Measurements from ENCODE around the gene RAD51B. TPM values are rescaled to one million over a fixed set of nuclear protein-coding genes. Genes with fewer than 3 reads are reported as not detected.

Gene RAD51B
- total RNA-seq, 1 experiment from 2014 or later, result 29.9 TPM

DNA sequence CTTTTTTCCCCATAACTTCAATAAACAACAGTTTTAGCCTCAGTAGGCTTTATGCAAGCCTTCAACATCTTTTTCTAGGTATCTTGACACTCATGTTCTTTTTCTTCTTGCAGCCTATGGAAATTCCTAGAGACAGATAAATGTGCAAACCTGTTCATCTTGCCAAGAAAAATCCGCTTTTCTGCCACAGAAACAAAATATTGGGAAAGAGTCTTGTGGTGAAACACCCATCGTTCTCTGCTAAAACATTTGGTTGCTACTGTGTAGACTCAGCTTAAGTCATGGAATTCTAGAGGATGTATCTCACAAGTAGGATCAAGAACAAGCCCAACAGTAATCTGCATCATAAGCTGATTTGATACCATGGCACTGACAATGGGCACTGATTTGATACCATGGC is 677.4 kb downstream of the RAD51B start:
- peak in 1 of 2 experiments; percentile 8 for DNase-seq
- Histone ChIP-seq H3K27me3 (ENCODE audit: insufficient read depth, low read depth) (no peaks in the 10 kb centered on the region), H3K4me2 (no peak overlapping the region), H3K4me3 (no peak overlapping the region), H3K9me2 (ENCODE audit: insufficient read depth) (no peaks in the 10 kb centered on the region), H2AFZ (no peak overlapping the region), H3K9me3 (ENCODE audit: insufficient read depth, low read depth) (no peaks in the 10 kb centered on the region), H3K27ac (no peak overlapping the region), H4K20me1 (ENCODE audit: insufficient read depth) (no peaks in the 10 kb centered on the region), H3F3A (ENCODE audit: insufficient read depth, low read depth) (no peaks in the 10 kb centered on the region), H3K79me2 (ENCODE audit: low read depth) (no peaks in the 10 kb centered on the region), H3K4me1 (replicated peaks; ENCODE audit: insufficient read depth) (no peaks in the 10 kb centered on the region), H3K36me3 (ENCODE audit: low read depth) (no peaks in the 10 kb centered on the region)
- no peak for TF ChIP-seq EZH2 (IDR thresholded peaks at IDR 0.05; ENCODE audit: low read depth)
- TF ChIP-seq CTCF (conservative IDR thresholded peaks at IDR 0.05), result no peak
- CTCF ChIA-PET, result no interaction called here
- no TSS peak for BruUV-seq (replicated peaks)
- intact Hi-C loops (cut with micrococcal nuclease; ENCODE audit: unreplicated experiment), result no loop called here
- POLR2A ChIA-PET (ENCODE audit: unreplicated experiment), result interaction anchor here (0.6 kb wide), 1 partner anchor 27 kb away, joined by 3 read pairs; no protein-coding TSS in a partner anchor

GRCh38 chr14:68499451-68499850 is 679.9 kb downstream of the RAD51B start:
- no peaks in the 10 kb centered on the region for H3K36me3 ChIP-seq (ENCODE audit: low read depth)
- ChIA-PET POLR2A (ENCODE audit: unreplicated experiment) (no interaction called here), CTCF (no interaction called here)
- H3K4me2 ChIP-seq, result no peak overlapping the region
- H3K79me2 ChIP-seq (ENCODE audit: low read depth), result no peaks in the 10 kb centered on the region
- intact Hi-C loops (cut with micrococcal nuclease; ENCODE audit: unreplicated experiment), result no loop called here
- no TSS peak for BruUV-seq (replicated peaks)
- H3K9me2 ChIP-seq (ENCODE audit: insufficient read depth), result no peaks in the 10 kb centered on the region
- H3K27me3 ChIP-seq (ENCODE audit: insufficient read depth, low read depth), result no peaks in the 10 kb centered on the region
- H4K20me1 ChIP-seq (ENCODE audit: insufficient read depth), result no peaks in the 10 kb centered on the region
- no peak overlapping the region for H2AFZ ChIP-seq
- H3K9me3 ChIP-seq (ENCODE audit: insufficient read depth, low read depth), result no peaks in the 10 kb centered on the region
- H3K4me3 ChIP-seq, result no peak overlapping the region
- H3K4me1 ChIP-seq (replicated peaks; ENCODE audit: insufficient read depth), result peaks cover 5% of the 10 kb centered on the region; the same call in 1 of the 2 replicates
- no peak overlapping the region for H3K27ac ChIP-seq
- DNase-seq, result no peak
- TF ChIP-seq CTCF (conservative IDR thresholded peaks at IDR 0.05) (no peak), EZH2 (IDR thresholded peaks at IDR 0.05; ENCODE audit: low read depth) (no peak)
- no peaks in the 10 kb centered on the region for H3F3A ChIP-seq (ENCODE audit: insufficient read depth, low read depth)

GRCh38 chr14:68501171-68501570 is 681.6 kb downstream of the RAD51B start:
- no peaks in the 10 kb centered on the region for H3K36me3 ChIP-seq (ENCODE audit: low read depth)
- TF ChIP-seq EZH2 (IDR thresholded peaks at IDR 0.05; ENCODE audit: low read depth) (no peak), CTCF (conservative IDR thresholded peaks at IDR 0.05) (no peak)
- no peaks in the 10 kb centered on the region for H3K27me3 ChIP-seq (ENCODE audit: insufficient read depth, low read depth)
- CTCF ChIA-PET, result no interaction called here
- intact Hi-C loops (cut with micrococcal nuclease; ENCODE audit: unreplicated experiment), result no loop called here
- H3K4me1 ChIP-seq (replicated peaks; ENCODE audit: insufficient read depth), result peaks cover 5% of the 10 kb centered on the region; the same call in 1 of the 2 replicates
- BruUV-seq (replicated peaks), result no TSS peak
- no peak overlapping the region for H3K27ac ChIP-seq
- no peaks in the 10 kb centered on the region for H3K79me2 ChIP-seq (ENCODE audit: low read depth)
- no peaks in the 10 kb centered on the region for H3K9me3 ChIP-seq (ENCODE audit: insufficient read depth, low read depth)
- H2AFZ ChIP-seq, result no peak overlapping the region
- no peaks in the 10 kb centered on the region for H4K20me1 ChIP-seq (ENCODE audit: insufficient read depth)
- H3K9me2 ChIP-seq (ENCODE audit: insufficient read depth), result no peaks in the 10 kb centered on the region
- POLR2A ChIA-PET (ENCODE audit: unreplicated experiment), result no interaction called here
- no peak overlapping the region for H3K4me3 ChIP-seq
- no peaks in the 10 kb centered on the region for H3F3A ChIP-seq (ENCODE audit: insufficient read depth, low read depth)
- DNase-seq, result no peak
- no peak overlapping the region for H3K4me2 ChIP-seq
